Smooth muscle cell of the umbilical artery (primary cell): ENCODE results near the gene SLC6A13. TPM values are rescaled to one million over a fixed set of nuclear protein-coding genes. Genes with fewer than 3 reads are reported as not detected.

Experiments used
- total RNA-seq: library from RNA; depleted of rRNA; stranded (reverse); fragments of >200 nt; gene quantifications from 2 replicates; pipeline ENCODE4 v1.2.3, GENCODE V29; 2014

SLC6A13 gene
- total RNA-seq, result 0.42 TPM in 1 of 2 replicates, not detected in the other

DNA sequence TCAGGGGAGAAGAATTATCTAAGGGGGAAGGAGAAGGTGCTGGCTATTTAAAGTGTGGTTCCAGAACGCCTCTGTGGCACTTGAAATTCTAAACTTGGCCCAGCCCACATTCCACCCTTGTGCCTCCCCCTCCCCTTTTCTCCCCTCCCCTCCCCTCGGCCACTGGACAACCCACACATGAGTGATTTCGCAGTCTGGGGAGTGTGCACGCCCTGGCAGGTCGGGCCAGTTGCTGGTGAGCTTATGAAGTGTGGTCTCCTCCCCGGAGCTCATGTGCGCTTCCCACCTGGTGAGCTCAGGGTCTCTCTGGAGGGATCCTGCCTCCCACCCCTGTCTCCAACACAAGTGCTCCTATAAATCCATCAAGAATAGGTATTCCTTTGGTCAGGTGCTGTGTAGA, at the start of gene SLC6A13:
Gene SLC6A13 (minus strand): TSS at position 20 of the 400 bp plus-strand sequence. CDS start 2,784 bp downstream, outside the sequence.

DNA sequence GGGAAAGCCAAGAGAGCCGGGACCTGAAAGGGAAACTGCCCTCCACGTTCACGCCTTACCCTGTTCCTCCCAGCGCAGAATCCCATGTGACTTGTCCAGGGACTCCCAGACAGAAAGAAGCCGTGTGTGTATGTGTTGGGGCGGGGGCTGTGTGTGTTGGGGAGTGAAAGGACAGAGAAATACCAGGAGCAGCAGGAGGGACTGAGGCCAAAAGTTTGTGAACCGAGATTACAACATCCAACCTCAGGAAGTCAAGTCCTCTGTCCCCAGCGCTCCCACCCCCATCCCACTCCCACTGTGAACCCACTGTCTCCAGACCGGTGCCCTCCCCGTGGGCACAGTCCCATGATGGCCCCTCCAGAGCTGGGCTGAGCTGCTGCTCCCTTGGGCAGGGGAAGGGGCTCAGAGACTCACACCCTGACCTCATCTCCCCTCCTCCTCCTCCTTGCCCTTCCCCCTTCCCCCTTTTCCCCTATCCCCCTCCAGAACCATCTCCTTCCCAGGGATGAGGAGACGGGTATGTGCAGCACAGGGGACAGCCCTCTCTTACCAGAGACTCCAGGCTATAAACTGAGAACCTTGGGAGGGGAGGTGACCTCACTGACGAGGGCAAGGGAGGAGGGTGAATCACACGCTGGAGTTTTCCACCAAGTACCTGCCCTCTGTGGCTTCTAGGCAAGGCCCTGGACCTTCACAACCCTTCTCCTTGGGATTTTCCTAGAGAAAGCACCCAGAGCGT, 48.5 kb downstream of the SLC6A13 start, which contains the start of gene SLC6A12:
Gene SLC6A12 (minus strand): TSS at position 155 of the 739 bp plus-strand sequence. CDS start 4,171 bp downstream, outside the sequence.

Other genes starting within 250 kb of the SLC6A13 start
- 0.05 and 0.59 TPM in 2 replicates for gene IQSEC3, start 196.1 kb downstream of the SLC6A13 start, total RNA-seq
- under 0.01 TPM in 1 of 2 replicates, not detected in the other for gene SLC6A12, start 48.7 kb downstream of the SLC6A13 start, total RNA-seq
- 64.4 and 80.5 TPM in 2 replicates for gene KDM5A, start 126.5 kb upstream of the SLC6A13 start, total RNA-seq
- gene CCDC77, start 138.8 kb upstream of the SLC6A13 start, total RNA-seq, result 4.5 and 9.2 TPM in 2 replicates
- gene B4GALNT3, start 197.1 kb upstream of the SLC6A13 start, total RNA-seq, result 0.23 TPM in 1 of 2 replicates, not detected in the other